Germinal center (tissue), 1 donor: ENCODE results near the gene CTSL.
"Not testable (repeated sequence)": the region's sequence is repeated elsewhere in the genome, so short reads cannot be mapped to it uniquely, and the experiment has no call there.

Experiments
- DNase-seq: peaks from one replicate; pipeline ENCODE4 v3.0.0; 2012; ENCODE audit warnings: mixed read lengths, low spot score

Gene CTSL

DNA sequence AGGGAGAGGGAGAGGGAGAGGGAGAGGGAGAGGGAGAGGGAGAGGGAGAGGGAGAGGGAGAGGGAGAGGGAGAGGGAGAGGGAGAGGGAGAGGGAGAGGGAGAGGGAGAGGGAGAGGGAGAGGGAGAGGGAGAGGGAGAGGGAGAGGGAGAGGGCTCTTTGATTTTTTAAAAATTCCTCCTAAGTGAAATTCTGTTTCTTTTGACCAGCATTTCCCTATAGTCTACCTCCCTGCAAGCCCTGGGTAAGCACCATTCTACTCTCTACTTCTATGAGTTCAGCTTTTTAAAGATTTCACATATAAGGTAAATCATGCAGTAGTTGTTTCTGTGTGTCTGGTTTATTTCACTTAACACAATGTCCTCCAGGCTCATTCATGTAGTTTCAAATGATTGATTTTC is 34.1 kb downstream of the CTSL start:
- DNase-seq = not testable (repeated sequence)

DNA sequence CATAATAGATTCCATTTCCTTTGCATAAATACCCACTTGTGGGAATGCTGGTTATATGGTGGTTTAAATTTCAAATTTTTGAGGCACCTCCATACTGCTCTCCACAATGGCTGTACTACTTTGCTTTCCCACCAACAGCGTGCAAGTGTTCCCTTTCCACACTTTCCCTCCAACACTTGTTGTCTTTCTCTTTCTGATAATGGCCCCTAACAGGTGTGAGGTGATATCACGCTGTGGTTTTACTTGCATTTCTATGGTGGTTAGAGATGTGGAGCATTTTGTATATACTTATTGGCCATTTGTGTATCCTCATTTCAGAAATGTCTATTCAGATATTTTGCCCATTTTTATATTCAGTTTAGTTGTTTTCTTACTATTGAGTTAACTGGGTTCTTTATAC is 34.6 kb downstream of the CTSL start:
- DNase-seq = no peak

DNA sequence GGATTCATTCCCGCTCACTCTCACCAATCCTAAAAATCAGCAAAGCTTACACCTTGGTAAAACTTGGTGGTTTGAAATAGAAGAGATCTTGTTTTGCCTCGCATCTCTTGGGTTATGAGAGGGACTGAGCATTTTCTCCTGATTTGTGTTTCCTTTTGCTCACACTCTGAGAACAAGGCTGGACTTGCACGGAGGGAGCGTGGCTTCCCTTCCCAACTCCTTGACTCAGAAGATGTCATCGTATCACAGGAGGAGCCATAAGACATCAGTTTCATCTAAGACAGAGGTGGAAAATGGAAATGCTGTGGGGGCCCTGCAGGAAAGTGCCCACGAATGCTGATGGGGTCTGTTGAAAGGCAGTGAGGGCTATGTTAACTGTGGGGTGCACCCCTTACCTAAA is 37.4 kb downstream of the CTSL start:
- DNase-seq = no peak

GRCh38 chr9:87765521-87765920 is 39.6 kb downstream of the CTSL start:
- DNase-seq = no peak

- no peak for DNase-seq
Measured at GRCh38 chr9:87766697-87767096, 40.8 kb downstream of the CTSL start.

GRCh38 chr9:87770616-87771315 is 44.8 kb downstream of the CTSL start:
- DNase-seq = no peak

- DNase-seq = no peak
Measured at GRCh38 chr9:87771316-87772006, 45.5 kb downstream of the CTSL start.

GRCh38 chr9:87776481-87777379 is 50.8 kb downstream of the CTSL start:
- DNase-seq = no peak

- DNase-seq = no peak
Measured at GRCh38 chr9:87778996-87779395, 53.1 kb downstream of the CTSL start.
